Measurements from ENCODE around the gene MTX3.

DNA sequence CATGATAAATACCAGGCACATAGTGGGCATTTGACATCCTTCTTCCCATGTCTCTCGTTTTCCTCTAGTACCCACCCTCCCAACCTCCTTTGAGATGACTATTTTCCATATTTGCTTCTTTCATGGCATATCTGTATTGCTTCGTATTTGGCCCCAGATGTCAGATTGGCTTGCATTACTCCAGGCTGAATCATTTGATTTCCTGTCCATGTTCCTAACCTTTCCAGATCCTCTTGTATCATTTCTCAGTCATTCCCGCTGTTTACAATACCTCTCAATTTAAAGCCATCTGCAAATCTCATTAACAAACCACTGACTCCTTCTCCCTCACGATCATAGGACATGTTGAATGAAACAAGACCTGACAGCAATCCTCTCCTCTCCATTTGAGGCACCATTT is 19.9 kb downstream of the MTX3 start:
- no peak for TF ChIP-seq EZH2 (IDR thresholded peaks at IDR 0.05; ENCODE audit: insufficient read depth, poor library complexity, severe bottlenecking)
- TF ChIP-seq EZH2phosphoT487 (IDR thresholded peaks at IDR 0.05; ENCODE audit: insufficient read depth, low read depth), result no peak

Measured in GM23248 (cell line).